MCF 10A (cell line): ENCODE results near the gene GRM1. TPM values are rescaled to one million over a fixed set of nuclear protein-coding genes. Genes with fewer than 3 reads are reported as not detected.
A peak's percentile ranks its signal among the peaks of the same experiment; 100 is the strongest.

ENCODE experiments used
- BruUV-seq: library from RNA; stranded (reverse); fragments of 400-500 nt; replicated peaks from 2 replicates; lab custom pipeline; 2021; lab: Mats Ljungman, UMichigan
- CTCF ChIA-PET: fragments of 300-600 bp; sonication (Branson Sonifier 250); formaldehyde crosslinking; extraction: SDS; loops from one replicate; lab custom pipeline; 2021; ENCODE audit warnings: antibody characterized with exemption, inconsistent platforms; lab: Yijun Ruan, JAX
- POLR2A ChIA-PET: fragments of 300-600, 350-650 bp; sonication (Branson Sonifier 250); formaldehyde crosslinking; extraction: SDS; loops from one replicate; lab custom pipeline; 2020; ENCODE audit warnings: antibody characterized with exemption, inconsistent platforms; lab: Yijun Ruan, JAX
- DNase-seq: peaks from one replicate; pipeline ENCODE4 v3.0.0-alpha.2; 2018; ENCODE audit not compliant: unreplicated experiment
- H3K27ac Mint-ChIP-seq: one replicate; pipeline ENCODE4 v1.8.0; 2022; ENCODE audit warnings: mild to moderate bottlenecking, low read depth, mixed read lengths; ENCODE audit not compliant: unreplicated experiment
- H3K27me3 Mint-ChIP-seq: one replicate; pipeline ENCODE4 v1.8.0; 2022; ENCODE audit warnings: mixed read lengths; ENCODE audit not compliant: insufficient read depth, unreplicated experiment
- H3K36me3 Mint-ChIP-seq: one replicate; pipeline ENCODE4 v1.8.0; 2022; ENCODE audit warnings: mild to moderate bottlenecking, moderate library complexity, mixed read lengths; ENCODE audit not compliant: insufficient read depth, unreplicated experiment
- H3K4me1 Mint-ChIP-seq: one replicate; pipeline ENCODE4 v1.8.0; 2022; ENCODE audit warnings: mixed read lengths; ENCODE audit not compliant: insufficient read depth, unreplicated experiment
- H3K4me3 Mint-ChIP-seq: one replicate; pipeline ENCODE4 v1.8.0; 2022; ENCODE audit warnings: mild to moderate bottlenecking, moderate library complexity, mixed read lengths; ENCODE audit not compliant: unreplicated experiment
- H3K9me3 Mint-ChIP-seq: one replicate; pipeline ENCODE4 v1.8.0; 2022; ENCODE audit warnings: mixed read lengths; ENCODE audit not compliant: unreplicated experiment
- intact Hi-C: fragments of 100-400 bp; cut with micrococcal nuclease; formaldehyde crosslinking; loops from 2 replicates; pipeline ENCODE4 v1.14.1; 2022
- total RNA-seq: library from RNA; stranded (reverse); gene quantifications from 2 replicates; pipeline ENCODE4 v1.2.3, GENCODE V29; 2022
- TF ChIP-seq, protein P1 (sequence below): fragments of 200-600 bp; IDR thresholded peaks from one replicate; pipeline ENCODE4 v1.8.0; 2022; ENCODE audit warnings: antibody characterized with exemption, mild to moderate bottlenecking; ENCODE audit not compliant: unreplicated experiment

The GRM1 gene
- total RNA-seq, 1 experiment from 2014 or later = not detected

DNA sequence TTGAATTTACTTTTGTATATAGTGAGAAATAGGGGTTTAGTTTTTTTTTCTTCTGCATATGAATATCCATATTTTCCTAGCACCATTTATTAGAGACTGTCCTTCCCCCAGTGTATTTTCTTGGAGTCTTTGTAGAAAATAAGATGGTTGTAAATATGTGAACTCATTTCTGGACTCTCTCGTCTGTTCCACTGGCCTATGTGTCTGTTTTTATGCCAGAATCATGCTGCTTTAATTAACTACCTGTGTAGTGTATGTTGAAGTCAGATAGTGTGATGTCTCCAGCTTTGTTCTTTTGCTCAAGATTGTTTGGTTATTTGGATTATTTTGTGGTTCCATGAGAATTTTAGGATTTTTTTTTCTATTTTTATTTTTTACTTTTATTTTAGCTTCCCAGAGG, 338.2 kb downstream of the GRM1 start:
- intact Hi-C loops = no loop called here
- Mint-ChIP-seq H3K27ac (no peak overlapping the region), H3K27me3 (no peaks in the 10 kb centered on the region), H3K36me3 (no peaks in the 10 kb centered on the region), H3K4me3 (no peak overlapping the region), H3K4me1 (peaks cover 12% of the 10 kb centered on the region), H3K9me3 (peaks cover 5% of the 10 kb centered on the region)
- CTCF ChIA-PET = no interaction called here
- BruUV-seq = no TSS peak
- TF ChIP-seq, protein P1, sequence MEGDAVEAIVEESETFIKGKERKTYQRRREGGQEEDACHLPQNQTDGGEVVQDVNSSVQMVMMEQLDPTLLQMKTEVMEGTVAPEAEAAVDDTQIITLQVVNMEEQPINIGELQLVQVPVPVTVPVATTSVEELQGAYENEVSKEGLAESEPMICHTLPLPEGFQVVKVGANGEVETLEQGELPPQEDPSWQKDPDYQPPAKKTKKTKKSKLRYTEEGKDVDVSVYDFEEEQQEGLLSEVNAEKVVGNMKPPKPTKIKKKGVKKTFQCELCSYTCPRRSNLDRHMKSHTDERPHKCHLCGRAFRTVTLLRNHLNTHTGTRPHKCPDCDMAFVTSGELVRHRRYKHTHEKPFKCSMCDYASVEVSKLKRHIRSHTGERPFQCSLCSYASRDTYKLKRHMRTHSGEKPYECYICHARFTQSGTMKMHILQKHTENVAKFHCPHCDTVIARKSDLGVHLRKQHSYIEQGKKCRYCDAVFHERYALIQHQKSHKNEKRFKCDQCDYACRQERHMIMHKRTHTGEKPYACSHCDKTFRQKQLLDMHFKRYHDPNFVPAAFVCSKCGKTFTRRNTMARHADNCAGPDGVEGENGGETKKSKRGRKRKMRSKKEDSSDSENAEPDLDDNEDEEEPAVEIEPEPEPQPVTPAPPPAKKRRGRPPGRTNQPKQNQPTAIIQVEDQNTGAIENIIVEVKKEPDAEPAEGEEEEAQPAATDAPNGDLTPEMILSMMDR = no peak
- DNase-seq = no peak
- POLR2A ChIA-PET = interaction anchor here (0.6 to 1.1 kb wide), 2 partner anchors 10 to 247 kb away, joined by 3 read pairs; no protein-coding TSS in a partner anchor

GRCh38 chr6:146369866-146370265, 341.0 kb downstream of the GRM1 start:
- no peak for DNase-seq
- Mint-ChIP-seq H3K27ac (no peak overlapping the region), H3K9me3 (peaks cover 5% of the 10 kb centered on the region), H3K4me3 (no peak overlapping the region), H3K36me3 (no peaks in the 10 kb centered on the region), H3K27me3 (no peaks in the 10 kb centered on the region), H3K4me1 (peaks cover 7% of the 10 kb centered on the region)
- ChIA-PET POLR2A (no interaction called here), CTCF (interaction anchor here (0.7 kb wide), 1 partner anchor 10 kb away, joined by 3 read pairs; no protein-coding TSS in a partner anchor)
- intact Hi-C loops = no loop called here
- BruUV-seq = no TSS peak
- TF ChIP-seq, protein P1 = no peak

GRCh38 chr6:146381486-146381885, 352.6 kb downstream of the GRM1 start:
- H3K4me1 Mint-ChIP-seq = no peaks in the 10 kb centered on the region
- no peak for DNase-seq
- intact Hi-C loops = no loop called here
- H3K9me3 Mint-ChIP-seq = no peaks in the 10 kb centered on the region
- TF ChIP-seq, protein P1 = peak; percentile 12
- peaks cover 7% of the 10 kb centered on the region for H3K36me3 Mint-ChIP-seq
- ChIA-PET POLR2A (no interaction called here), CTCF (no interaction called here)
- no peak overlapping the region for H3K27ac Mint-ChIP-seq
- no peak overlapping the region for H3K4me3 Mint-ChIP-seq
- BruUV-seq = no TSS peak
- H3K27me3 Mint-ChIP-seq = no peaks in the 10 kb centered on the region

GRCh38 chr6:146388736-146389364, 360.0 kb downstream of the GRM1 start:
- DNase-seq = no peak
- intact Hi-C loops = no loop called here
- Mint-ChIP-seq H3K27me3 (no peaks in the 10 kb centered on the region), H3K36me3 (no peaks in the 10 kb centered on the region), H3K4me1 (no peaks in the 10 kb centered on the region), H3K9me3 (no peaks in the 10 kb centered on the region), H3K4me3 (no peak overlapping the region), H3K27ac (no peak overlapping the region)
- POLR2A ChIA-PET = no interaction called here
- TF ChIP-seq, protein P1 = no peak
- CTCF ChIA-PET = interaction anchor here (0.6 to 1.4 kb wide), 2 partner anchors 43 to 1424 kb away, joined by 3 to 4 read pairs; no protein-coding TSS in a partner anchor
- BruUV-seq = no TSS peak
